NOMO-1 (cell line): ENCODE results near the gene NARS2.

ENCODE experiments used
- DNase-seq, 2 experiments: peaks; one replicate each; lab custom pipeline; 2025; ENCODE audit not compliant: unreplicated experiment in 2 of 2; lab: John Stamatoyannopoulos, UW

NARS2 gene

GRCh38 chr11:78450866-78451265, 123.8 kb downstream of the NARS2 start:
- peak in 1 of 2 experiments; percentile 20 for DNase-seq

- DNase-seq: no peak
These were observed 124.8 kb downstream of the NARS2 start for GRCh38 chr11:78449866-78450265.

DNA sequence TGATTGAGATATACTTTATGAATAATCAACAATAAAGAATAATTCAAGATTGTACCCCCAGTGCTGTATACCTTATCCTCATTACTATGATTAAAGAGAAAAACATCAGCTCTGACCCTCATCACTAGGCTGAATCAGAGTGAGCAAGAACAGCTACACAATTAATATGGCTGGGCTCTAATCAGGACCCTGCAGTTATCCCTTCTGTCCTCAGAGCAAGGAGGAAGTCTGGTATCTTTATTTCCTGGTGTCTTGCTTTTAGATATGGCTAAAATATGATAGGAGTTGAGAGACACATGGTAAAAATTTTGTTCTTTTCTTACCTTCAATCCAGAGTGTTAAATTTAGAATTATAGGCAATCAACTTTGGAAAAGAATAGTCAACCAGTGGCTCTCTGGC, 128.5 kb downstream of the NARS2 start:
- no peak for DNase-seq

DNA sequence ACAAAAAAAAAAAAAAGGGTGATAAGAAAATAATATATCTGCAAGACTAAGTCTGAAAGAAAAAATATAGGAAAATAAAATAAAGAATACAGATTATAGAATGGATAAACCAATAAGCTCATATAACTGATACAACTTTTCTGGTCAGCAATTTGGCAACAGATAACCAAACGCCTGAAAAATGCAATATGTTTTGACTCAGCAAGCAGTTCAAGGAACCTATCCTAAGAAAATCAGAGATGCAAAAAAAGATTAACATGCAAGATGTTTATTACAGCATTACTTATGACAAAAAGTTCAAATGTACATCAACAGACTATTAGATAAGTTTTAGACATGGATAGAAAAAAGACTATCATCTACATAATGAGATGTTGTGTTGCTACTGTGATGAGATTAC, 129.9 kb downstream of the NARS2 start:
- DNase-seq: no peak

DNA sequence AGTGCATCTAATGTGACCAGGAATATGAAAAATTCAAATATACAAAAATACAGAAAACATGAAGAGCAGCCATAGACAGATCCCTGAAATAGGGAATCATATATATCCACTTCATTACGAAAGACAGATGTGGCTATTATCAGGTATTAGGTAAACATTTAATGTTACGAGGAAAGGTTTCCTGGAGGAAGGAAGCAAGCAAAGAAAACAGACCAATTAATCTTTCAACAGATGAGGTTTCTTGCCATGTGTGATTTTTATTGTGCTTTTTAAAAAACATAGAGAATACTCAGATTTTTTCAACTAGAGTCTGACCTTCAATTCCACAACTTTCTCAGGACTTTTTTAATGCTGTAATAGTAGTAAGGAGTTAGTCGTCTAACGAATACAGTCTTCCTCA, 132.7 kb downstream of the NARS2 start:
- DNase-seq: no peak

- peak in 1 of 2 experiments; percentile 19 for DNase-seq
These were observed 136.2 kb downstream of the NARS2 start for GRCh38 chr11:78438298-78438975.

DNA sequence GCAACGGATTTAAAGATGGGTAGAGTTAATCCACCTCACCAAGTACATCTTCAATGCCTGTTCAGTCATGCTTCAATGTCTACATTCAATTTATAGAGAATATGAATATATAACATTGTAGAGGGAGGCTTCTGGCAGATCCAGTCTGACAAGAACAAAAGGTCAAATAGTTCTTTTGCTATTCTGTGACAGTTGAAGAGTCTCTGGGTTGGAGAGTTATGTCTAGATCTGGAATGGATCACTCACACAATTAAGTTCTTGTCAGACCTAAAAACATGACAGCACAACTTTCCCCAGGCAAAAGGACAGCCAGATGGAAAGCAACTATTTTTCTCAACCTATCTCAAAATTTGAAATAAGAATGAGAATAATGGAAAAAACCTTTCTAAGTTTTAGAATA, 141.7 kb downstream of the NARS2 start:
- no peak for DNase-seq

DNA sequence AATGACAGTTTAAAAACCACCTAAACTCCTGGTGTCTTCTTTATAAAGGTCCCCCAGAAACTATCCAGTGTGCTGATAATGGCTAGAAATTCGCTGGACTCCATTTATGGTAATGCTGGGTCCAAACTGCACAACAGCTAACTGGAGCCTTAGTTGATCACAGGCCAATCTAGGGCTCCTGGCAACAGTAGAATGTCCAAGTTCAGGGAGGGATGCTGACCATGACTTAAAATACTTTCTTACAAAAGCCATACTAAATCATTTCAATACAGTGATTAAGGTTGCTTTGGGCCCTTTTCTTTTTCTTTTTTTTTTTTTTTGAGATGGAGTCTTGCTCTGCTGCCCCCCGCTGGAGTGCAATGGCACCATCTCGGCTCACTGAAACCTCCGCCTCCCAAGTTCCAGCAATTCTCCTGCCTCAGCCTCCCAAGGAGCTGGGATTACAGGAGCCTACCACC, 142.6 kb downstream of the NARS2 start:
- DNase-seq: no peak

DNA sequence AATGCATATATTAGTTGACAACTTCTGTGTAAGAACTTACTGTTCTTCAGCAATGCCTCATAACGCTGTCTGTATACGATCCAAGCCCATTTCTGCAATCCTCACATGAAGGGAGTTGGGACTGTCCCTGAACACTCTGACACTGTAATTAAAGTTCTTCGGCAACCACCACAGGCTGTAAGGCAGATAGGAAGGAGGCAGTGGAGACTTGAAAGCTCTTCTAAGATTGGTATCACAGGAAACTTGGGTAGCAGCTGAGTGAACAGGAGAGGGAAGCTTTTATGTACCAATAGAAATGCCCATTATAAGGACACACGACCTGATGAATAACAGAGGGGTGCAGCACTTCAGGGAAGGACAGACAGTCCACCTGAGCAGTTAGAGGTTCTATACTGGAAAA, 145.0 kb downstream of the NARS2 start:
- DNase-seq: no peak

- DNase-seq: no peak
These were observed 145.5 kb downstream of the NARS2 start for GRCh38 chr11:78429209-78429608.

- DNase-seq: no peak
These were observed 145.9 kb downstream of the NARS2 start for GRCh38 chr11:78428773-78429172.

DNA sequence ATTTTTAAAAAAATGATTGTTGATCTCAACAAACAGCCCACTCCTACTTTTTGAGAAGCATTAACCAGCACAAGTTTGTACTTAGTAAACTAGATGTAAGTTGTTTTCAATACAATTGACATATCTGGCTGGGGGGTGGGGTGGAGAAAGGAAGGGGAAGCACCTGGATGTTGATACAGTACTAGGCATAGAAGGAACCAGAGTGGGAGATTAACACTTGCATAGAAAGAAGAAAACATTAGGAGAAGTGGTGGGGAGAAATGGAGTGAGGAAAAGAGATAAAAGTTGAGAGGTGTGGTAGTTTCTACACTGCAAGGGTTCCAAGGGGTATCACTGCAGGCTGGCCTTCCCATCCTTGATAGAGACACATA, 146.4 kb downstream of the NARS2 start:
- DNase-seq: no peak

DNA sequence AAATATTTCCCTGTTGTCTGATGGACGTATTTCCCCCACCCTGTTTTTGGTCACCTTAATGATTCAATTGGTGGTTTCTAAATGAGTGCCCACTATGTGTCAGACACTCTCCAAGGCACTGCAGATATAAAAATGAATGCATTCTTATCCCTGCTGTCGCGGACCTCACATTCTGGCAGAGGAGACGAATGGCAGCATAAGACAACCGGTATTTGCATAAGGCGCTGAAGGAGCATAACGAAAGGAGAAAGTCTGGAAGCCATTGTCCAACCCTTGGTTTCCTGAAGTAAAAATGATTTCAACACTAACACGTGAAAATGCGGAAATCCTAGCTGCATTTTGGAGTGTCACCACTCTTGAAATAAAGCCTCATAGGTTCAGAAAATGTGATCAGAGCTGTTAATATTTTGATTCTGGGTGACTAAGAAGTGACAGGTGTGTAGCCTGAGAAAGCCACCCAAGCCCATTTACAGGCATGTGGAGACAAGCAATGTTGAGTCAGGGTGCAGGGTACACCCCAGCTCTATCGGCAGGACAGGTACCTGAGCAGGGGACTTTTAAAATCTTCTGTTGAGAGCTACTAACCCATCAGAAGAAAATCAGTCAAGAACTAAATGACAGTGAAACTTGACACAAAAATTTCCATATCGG, 146.9 kb downstream of the NARS2 start:
- DNase-seq: peak in 1 of 2 experiments; percentile 79

GRCh38 chr11:78426845-78427244, 147.8 kb downstream of the NARS2 start:
- no peak for DNase-seq

DNA sequence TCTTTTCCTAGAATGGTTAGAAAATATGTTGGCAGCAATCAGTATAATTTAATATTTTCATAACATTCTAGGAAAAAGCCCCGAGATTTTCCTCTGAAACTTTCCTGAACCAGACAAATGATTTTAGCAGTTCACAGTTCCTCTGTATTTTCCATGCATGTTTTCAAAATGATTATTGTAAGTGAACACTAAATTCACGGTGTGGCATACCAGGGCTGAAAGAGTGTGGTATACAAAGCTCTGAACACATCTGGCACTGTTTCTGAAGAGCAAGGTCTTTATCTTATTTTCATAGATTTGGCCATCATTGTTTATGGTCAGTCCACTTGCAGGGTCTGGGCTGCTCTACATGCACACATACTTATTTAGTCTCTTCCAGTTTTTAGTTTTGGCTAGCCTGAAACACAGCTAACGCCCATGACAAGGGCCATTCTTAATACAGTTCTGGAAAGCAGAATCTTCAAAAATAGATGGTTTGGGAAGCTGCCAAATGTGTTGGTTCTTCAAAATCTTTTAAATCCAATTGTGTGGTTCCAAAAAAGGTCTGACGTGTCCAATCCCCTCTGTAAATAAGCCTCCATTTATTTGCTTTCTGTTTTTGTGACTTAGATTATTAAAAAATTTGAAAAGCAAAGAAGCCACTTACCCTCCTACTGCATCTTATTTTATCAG, 149.1 kb downstream of the NARS2 start:
- DNase-seq: no peak

GRCh38 chr11:78424334-78425270, 150.1 kb downstream of the NARS2 start:
- DNase-seq: peak; percentile 64 to 95

DNA sequence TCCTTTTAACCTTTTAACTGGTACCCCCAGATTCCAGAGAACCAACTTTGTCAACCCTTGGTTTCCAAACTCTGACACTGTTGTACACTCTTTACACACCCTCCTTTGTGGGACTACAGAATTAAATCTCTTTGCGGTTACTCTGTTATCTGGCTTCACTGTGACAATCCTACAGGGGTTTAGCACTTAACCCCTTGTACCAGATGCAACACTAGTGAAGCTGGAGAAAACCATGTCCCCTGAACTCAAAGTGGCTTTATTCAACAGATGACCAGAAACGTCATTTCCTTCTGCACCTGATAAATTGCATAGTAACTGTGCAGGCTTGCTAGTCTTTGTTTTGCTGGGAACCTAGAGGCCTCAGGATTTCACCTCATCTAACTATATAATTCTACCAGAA, 151.4 kb downstream of the NARS2 start:
- no peak for DNase-seq

GRCh38 chr11:78420796-78421209, 153.9 kb downstream of the NARS2 start:
- DNase-seq: peak; percentile 24 to 32

GRCh38 chr11:78420255-78420764, 154.4 kb downstream of the NARS2 start:
- DNase-seq: peak; percentile 13 to 37

- peak; percentile 14 to 49 for DNase-seq
These were observed 155.3 kb downstream of the NARS2 start for GRCh38 chr11:78419327-78419726.
